Lung (tissue), 12 donors: ENCODE results near the gene CEP72. TPM values are rescaled to one million over a fixed set of nuclear protein-coding genes. Genes with fewer than 3 reads are reported as not detected.

Source experiments
- ATAC-seq: fragments of 200-7000 bp; cut with Tn5 transposase; one replicate; pipeline ENCODE4 v1.9.1; 2020; ENCODE audit warnings: moderate number of reproducible peaks; ENCODE audit not compliant: insufficient read depth, low FRiP score
- DNase-seq, 3 donors: peaks; one replicate each; pipeline ENCODE4 v3.0.0-alpha.2; 2013 to 2017
- H3K27ac ChIP-seq, 2 donors: one replicate each; pipeline ENCODE4 v1.5.1; 2013; ENCODE audit warnings: mild to moderate bottlenecking in 2 of 2, moderate library complexity in 2 of 2, control low read depth in 1 of 2, inconsistent platforms in 1 of 2, low read depth in 1 of 2, low read length in 1 of 2
- H3K27me3 ChIP-seq, 3 donors: one replicate each; pipeline ENCODE4 v1.5.1; 2013; ENCODE audit warnings: low read length in 2 of 3; ENCODE audit not compliant: control insufficient read depth in 3 of 3, insufficient read depth in 3 of 3
- H3K36me3 ChIP-seq, 4 donors: one replicate each; pipeline ENCODE4 v1.5.1; 2013; ENCODE audit warnings: low read length in 4 of 4, mild to moderate bottlenecking in 1 of 4, moderate library complexity in 1 of 4; ENCODE audit not compliant: control insufficient read depth in 4 of 4, insufficient read depth in 4 of 4
- H3K4me1 ChIP-seq, 5 donors: one replicate each; pipeline ENCODE4 v1.5.1; 2013; ENCODE audit warnings: low read length in 5 of 5, mild to moderate bottlenecking in 2 of 5, moderate library complexity in 1 of 5; ENCODE audit not compliant: control insufficient read depth in 5 of 5, insufficient read depth in 5 of 5
- H3K4me3 ChIP-seq: one replicate; pipeline ENCODE4 v1.5.1; 2013; ENCODE audit warnings: mild to moderate bottlenecking, control low read depth, moderate library complexity
- H3K9ac ChIP-seq, 2 donors: one replicate each; pipeline ENCODE4 v1.5.1; 2013; ENCODE audit warnings: low read length in 2 of 2, control low read depth in 1 of 2; ENCODE audit not compliant: insufficient read depth in 1 of 2
- H3K9me3 ChIP-seq, 4 donors: one replicate each; pipeline ENCODE4 v1.5.1; 2013; ENCODE audit warnings: low read length in 3 of 4, mild to moderate bottlenecking in 1 of 4, moderate library complexity in 1 of 4; ENCODE audit not compliant: control insufficient read depth in 4 of 4, insufficient read depth in 3 of 4
- WGBS, 2 donors: extraction: QIAGEN DNeasy Blood & Tissue Kit; methylation state at CpG; one replicate each; pipeline ENCODE4 v1.1.7; 2013; 5-methylcytosine and 5-hydroxymethylcytosine counted together
- polyA plus RNA-seq, 2 donors: library from polyadenylated mRNA; stranded (reverse); fragments of 200-250 nt; gene quantifications; one replicate each; pipeline ENCODE4 v1.2.1, GENCODE V29; 2013
- total RNA-seq, 2 donors: library from RNA; depleted of rRNA in 1 of 2; stranded (reverse); fragments of >200 nt in 1 of 2; gene quantifications; one replicate each; pipeline ENCODE4 v1.2.1, GENCODE V29; 2014 to 2021
- TF ChIP-seq, protein P1 (sequence below): IDR thresholded peaks from 2 replicates; pipeline ENCODE4 v1.5.1; 2012; ENCODE audit warnings: mild to moderate bottlenecking; ENCODE audit errors: control extremely low read depth, extremely low read depth
- donor health status: control.
- donor health status: control.
- donor health status: Bipolar disorder and iron deficiency.
- donor health status: healthy.
- donor health status: DM: yes; HTN: yes; CAD: no.

The CEP72 gene
- total and polyA plus RNA-seq, 4 donors = 3.1 to 12.1 (median 6.0) TPM

DNA sequence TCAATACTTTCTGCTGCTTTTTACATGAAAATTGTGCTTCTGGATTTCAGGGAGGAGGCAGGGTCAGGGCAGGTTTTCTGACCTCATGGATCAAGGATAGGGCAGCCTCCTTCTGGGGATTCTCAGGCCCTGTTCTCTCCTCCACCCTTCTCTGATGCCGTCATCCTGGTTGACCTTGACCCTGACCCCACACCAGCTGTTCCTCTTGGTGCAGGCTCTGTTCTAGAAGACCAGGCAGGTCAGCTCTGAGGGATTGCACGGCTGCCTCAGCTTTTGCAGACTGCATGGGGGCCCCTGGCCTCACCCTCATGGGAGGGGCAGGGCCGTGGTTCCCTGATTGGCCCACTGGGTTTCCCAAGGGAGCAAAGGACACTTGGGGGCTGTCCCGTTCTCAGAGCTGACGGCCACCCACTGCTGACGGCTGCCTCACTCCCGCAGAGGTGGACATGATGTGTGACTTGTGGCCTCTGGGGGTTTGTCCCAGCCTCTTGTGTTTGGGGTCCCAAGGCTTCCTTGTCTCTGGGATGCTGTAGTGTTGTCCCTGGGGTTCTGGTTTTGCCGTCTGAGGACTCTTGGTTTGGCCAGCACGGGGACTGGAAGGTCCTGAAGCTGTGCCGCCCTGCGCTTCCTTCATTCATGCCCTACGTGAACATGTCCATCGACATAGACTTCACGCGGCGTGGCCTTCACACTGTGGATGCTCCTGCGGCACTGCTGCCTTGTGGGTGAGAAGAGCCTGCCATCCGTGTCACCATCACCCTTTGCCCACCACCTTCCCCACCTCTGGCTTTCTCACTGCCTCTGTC, 34.5 kb downstream of the CEP72 start:
- Histone ChIP-seq H3K4me1 (no peaks in the 10 kb centered on the region), H3K4me3 (no peak overlapping the region), H3K9ac (no peak overlapping the region), H3K9me3 (peaks cover 0 to 3% (median 0%) of the 10 kb centered on the region in 4 donors), H3K27me3 (no peaks in the 10 kb centered on the region), H3K36me3 (peaks cover 0 to 29% (median 10%) of the 10 kb centered on the region in 4 donors), H3K27ac (no peak overlapping the region)
- 95 to 97% methylated on average over 18 of the region's 18 CpGs for WGBS, 2 donors
- no peak for ATAC-seq
- TF ChIP-seq, protein P1, sequence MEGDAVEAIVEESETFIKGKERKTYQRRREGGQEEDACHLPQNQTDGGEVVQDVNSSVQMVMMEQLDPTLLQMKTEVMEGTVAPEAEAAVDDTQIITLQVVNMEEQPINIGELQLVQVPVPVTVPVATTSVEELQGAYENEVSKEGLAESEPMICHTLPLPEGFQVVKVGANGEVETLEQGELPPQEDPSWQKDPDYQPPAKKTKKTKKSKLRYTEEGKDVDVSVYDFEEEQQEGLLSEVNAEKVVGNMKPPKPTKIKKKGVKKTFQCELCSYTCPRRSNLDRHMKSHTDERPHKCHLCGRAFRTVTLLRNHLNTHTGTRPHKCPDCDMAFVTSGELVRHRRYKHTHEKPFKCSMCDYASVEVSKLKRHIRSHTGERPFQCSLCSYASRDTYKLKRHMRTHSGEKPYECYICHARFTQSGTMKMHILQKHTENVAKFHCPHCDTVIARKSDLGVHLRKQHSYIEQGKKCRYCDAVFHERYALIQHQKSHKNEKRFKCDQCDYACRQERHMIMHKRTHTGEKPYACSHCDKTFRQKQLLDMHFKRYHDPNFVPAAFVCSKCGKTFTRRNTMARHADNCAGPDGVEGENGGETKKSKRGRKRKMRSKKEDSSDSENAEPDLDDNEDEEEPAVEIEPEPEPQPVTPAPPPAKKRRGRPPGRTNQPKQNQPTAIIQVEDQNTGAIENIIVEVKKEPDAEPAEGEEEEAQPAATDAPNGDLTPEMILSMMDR = no peak
- DNase-seq = no peak

DNA sequence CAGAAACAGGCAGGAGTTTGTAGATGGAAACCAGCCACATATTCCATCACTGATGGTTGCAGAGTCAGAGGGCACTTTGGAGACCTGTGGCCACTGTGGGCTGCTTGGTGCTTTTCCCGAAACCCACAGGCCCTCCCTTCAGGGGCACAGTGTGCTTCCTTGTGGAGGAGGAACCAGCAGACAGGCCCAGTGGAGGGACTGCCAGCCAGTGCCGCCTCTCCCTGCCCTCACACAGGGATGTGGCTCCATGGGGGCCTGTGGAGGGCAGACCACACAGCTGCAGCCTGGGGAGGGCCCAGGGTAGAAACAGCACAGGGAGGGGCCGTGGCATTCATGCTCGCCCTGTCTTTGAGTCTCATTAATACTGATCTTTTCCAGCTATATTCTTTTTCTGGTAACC, 35.2 kb downstream of the CEP72 start:
- 96% methylated on average over 4 of the region's 4 CpGs for WGBS, 2 donors
- Histone ChIP-seq H3K9me3 (peaks cover 0 to 3% (median 0%) of the 10 kb centered on the region in 4 donors), H3K27ac (no peak overlapping the region), H3K4me1 (no peaks in the 10 kb centered on the region), H3K9ac (no peak overlapping the region), H3K27me3 (no peaks in the 10 kb centered on the region), H3K4me3 (no peak overlapping the region), H3K36me3 (peaks cover 0 to 35% (median 10%) of the 10 kb centered on the region in 4 donors)
- ATAC-seq (no peak), DNase-seq (no peak)
- TF ChIP-seq, protein P1 = no peak

DNA sequence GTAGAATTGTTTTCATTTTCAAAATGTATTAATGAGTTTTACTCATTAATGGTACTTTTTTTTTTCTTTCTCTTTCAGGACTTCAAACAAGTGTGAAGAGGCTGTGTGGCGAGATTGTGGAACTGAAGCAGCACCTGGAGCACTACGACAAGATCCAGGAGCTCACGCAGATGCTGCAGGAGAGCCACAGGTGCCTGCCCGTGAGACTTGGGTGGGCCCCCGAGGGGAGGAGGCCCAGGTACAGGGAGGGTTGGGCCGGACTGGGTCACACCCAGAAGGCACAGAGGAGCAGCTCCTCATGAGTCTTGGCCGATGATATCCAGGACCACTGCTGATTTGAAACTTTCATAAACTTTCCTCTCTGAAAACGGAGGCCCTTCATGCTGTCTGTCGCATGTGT, 35.6 kb downstream of the CEP72 start:
- H3K36me3 ChIP-seq = peaks cover 0 to 31% (median 10%) of the 10 kb centered on the region in 4 donors

More for the DNA sequence above, 35.6 kb downstream of the CEP72 start:
- H3K4me3 ChIP-seq = no peak overlapping the region
- H3K4me1 ChIP-seq = no peaks in the 10 kb centered on the region
- no peak for ATAC-seq
- no peak for DNase-seq
- H3K9me3 ChIP-seq = peaks cover 0 to 3% (median 0%) of the 10 kb centered on the region in 4 donors
- no peaks in the 10 kb centered on the region for H3K27me3 ChIP-seq
- no peak overlapping the region for H3K9ac ChIP-seq
- TF ChIP-seq, protein P1 = no peak
- no peak overlapping the region for H3K27ac ChIP-seq
- WGBS, 2 donors = 96 to 99% methylated on average over 9 of the region's 9 CpGs
